Stimulated activated CD4-positive, alpha-beta T cell treated with anti-CD3 and anti-CD28 coated beads, Interleukin-1b, Interleukin-23, amount 100 ng/mL, for 24 hours (primary cell): ENCODE results near the gene RIPK4.

Source experiments
- DNase-seq, 4 experiments: peaks; one replicate each; pipeline ENCODE4 v3.0.0-alpha.2; 2020; ENCODE audit warnings: low read depth in 4 of 4, low spot score in 1 of 4

Gene RIPK4

DNA sequence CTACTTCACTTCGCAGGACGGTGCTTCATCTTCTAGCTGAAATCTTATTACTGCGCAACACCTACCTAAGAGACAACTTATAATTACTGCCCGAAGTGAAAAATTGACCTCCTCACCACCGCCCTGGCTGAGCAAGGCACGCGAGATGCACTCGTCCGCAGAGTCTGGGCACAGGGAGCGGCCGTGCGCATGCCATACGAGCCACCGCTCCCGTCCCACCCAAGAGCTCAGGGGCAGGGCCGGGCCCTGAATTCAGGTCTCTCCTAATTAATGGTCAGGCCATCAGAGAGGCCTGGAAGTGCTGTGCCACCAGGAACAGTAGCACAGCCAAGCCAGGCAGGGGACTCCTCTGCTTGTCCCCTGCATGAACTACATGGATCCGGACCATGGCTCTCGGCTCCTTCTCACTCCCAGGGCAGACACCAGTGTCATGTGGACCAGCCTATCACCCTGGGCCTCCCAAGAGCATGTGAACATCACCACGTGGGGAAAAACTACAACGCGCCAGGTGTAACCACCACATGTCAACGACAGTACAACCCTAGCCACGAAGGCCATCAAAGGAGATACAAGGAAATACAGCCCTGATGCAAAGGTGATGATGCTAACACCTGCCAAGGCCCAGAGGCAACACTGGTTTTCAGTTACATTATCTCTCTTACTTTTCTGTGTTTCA, 11.5 kb downstream of the RIPK4 start:
- DNase-seq: no peak

DNA sequence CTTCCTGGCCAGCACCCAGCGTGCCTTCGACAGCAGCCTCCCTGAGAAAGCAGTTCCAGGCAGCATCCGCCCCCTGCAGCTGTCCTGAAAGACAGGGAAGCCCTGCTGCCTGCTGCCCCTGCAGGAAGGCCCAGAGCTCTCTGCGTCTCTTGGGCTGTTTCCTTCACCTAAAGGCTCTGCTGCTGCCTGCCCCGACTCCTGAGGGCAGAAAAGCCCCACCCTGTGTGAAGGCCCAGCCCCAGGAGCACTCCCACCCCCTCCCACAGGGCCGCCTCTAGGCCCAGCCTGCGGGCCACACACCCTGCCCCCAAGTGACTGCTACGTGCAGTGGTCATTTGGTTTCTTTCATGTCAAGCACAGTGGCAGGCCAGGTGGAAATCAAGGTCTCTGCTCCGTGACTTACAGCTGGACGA, 12.4 kb downstream of the RIPK4 start:
- DNase-seq: no peak

DNA sequence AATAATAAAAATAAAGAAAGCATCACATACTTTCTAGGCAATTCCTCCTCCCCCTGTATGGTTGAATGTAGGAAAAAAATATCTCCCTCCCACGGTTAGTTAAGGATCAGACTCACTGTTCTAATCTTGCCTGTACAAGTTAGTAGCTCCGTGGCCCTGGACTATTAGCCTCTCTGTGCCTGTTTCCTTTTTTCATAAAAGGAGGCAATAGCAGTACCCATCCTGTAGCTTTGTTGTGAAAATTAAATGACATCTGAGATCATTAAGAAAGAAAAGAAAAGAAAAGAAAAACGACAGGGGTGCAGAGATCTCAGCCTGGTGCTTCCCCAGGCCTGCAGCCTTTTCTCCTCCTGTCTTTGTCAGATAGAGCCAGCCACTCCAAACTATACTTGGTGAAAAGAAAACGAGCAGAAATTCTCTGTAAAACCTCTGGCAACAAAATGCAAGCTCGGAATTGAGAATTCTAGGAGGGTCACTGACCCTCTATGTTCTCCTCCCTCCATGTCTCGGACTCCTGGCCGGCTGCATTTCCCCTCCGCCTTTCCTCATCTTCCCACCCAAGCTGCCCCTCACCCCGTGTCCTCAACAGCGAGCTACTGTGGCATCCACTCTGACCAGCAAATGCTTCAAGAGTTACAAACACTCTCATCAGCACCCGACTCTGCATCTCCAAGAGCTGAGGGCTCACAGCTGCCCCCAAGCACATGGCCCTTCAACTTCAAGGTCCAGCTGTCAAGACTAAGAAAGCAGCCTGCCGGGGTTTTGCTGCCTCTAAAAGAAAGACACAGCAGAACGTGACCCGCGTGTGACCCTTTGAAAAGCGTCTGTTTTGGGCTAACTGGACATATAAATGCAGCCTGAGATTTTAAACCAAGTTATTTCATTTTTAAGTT, 13.6 kb downstream of the RIPK4 start:
- DNase-seq: no peak

DNA sequence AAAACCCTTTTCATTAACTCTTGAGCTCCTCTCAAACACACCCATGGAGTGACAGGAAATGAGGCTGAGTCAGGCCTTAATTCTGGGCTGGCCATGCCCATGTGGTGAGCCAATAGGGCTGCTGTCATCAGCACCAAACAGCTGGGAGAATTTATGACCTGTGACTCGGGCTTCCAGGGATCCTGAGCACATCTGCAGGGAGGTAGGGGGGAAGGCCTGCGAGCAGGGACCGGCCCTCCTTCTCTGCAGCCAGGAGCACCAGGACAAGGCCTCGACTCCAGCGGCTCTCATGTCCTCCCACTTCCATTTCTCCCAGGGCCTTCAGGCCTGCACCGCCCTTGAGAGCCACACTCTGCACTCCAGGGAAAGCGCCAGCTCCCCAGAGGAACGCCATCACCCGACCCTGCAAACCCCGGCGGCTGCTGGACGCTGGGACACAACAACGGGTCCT, 14.6 kb downstream of the RIPK4 start:
- DNase-seq: no peak

DNA sequence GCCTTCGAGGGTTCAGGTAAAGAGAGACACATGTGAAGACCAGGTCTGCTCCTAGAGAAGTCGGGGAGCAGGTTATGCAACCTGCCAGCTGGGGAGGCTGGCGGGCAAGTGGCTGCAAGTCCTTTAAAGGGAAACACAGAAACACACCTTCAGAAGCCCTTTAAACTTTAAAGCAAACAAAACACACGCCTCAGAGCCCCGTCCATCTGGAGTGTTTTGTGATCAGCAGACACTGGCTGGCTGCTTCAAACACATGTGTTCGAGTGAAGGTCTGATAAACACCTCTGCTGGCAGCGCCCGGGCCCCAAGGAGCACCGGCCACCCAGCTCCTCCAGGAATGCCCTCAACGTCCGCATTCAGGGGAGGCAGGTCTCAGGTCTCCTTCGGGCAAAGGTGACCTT, 15.2 kb downstream of the RIPK4 start:
- DNase-seq: no peak

DNA sequence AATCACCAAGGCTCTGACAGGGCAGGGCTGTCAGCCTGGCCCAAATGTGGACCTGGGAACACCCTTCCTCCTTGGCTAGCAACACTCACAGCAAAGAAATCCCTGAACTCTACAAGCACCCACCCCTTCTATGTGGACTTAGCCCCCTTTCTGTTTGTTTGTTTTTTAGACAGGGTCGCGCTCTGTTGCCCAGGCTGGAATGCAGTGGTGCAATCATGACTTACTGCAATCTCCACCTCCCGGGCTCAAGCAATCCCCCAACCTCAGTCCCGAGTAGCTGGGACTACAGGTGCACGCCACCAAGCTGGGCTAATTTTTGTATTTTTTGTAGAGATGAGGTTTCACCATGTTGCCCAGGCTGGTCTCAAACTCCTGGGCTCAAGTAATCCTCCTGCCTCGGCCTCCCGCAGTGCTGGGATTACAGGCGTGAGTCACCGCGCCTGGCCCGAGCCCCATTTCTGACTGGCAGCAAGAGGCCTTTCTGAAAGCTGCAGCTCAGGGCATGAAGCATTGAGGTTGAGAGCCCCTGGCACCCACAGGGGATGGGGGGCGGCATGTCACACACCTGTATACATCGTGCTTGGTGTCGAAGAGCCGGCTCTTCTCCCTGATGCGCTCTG, 16.2 kb downstream of the RIPK4 start:
- no peak for DNase-seq

DNA sequence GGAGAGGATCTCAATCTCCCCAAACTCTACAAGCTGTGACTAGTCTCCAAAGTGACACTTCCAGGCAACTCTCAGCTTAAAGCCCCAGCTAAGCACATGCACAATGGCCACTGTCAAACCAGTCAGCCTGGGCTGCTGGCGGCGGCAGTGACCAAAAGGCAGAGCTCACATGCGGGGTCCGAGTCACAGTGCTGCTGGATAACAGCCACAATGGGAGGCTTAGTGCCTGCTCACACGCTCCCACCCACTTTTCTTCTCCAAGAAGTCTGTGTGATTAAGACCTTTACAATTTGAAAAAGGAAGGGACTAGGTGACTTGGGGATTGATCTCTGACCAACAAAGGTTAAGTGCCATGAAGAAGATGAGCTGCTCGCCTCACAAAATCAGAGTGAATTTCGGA, 16.8 kb downstream of the RIPK4 start:
- no peak for DNase-seq

DNA sequence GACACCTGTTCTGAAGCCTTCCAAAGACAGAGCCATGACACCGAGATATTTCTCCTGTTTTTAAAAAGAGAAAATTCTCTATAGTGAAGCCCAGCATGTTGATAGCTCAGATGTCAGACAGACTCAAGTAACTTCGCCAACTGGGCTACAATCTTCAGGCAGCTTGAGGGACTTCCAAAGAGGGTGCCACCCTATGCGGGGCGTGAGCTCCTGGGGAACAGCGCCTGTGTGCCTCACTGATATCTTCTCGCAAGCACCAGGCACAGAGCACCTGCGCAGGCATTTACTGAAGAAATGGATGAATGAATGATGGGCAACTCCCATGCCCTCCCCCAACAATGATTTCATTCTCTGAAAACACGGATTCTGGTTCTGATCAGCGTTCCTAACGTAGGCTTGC, 17.6 kb downstream of the RIPK4 start:
- DNase-seq: no peak

DNA sequence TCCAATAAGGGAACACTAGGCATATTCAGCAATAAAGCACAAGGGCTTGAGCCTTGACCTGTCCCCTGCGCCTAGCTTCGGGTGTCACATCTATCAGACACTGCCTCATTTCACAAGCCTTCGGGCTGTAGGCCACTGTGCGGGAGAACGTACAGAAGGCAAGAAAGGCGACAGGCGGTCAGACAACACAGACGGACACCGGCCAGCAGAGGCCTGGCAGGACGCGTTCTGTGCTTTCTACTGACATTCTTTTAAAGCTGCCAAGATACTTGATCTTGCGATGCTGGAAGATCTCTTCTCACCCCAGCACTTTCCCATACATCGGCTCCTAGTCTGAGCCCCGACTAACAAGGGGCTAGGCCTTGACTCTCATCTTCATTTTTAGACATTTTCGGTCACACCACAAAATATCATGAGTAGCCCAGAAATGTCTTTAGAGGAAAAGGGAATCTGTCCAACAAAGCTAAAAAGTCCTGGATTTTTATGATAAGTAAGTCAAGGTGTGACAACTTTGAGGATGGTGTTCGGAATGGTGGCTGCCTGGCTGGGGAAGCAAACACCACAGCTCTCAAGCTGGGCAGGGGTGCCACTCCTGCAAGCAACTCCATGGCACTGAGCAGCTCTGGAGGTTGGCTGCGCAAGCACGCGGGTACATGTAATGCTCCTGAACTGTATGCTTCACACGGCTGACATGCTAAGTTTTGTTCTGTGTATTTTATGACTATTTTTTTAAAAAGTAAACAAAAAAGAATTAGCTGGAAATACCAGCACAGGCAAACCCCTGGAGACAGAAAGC, 18.7 kb downstream of the RIPK4 start:
- no peak for DNase-seq

DNA sequence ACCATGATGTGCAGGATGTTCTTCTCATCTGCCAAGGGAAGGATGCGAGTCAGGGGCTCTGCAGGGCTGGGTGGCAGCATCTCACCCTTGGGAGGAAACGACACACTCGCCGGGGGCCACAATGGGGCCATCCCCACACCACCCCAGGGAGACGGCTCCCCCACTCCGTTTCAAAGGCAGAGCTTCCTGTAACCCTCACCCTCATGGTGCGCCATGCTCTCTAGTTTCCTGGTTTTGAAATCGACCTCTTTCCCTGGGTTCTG, 20.2 kb downstream of the RIPK4 start:
- DNase-seq: no peak

DNA sequence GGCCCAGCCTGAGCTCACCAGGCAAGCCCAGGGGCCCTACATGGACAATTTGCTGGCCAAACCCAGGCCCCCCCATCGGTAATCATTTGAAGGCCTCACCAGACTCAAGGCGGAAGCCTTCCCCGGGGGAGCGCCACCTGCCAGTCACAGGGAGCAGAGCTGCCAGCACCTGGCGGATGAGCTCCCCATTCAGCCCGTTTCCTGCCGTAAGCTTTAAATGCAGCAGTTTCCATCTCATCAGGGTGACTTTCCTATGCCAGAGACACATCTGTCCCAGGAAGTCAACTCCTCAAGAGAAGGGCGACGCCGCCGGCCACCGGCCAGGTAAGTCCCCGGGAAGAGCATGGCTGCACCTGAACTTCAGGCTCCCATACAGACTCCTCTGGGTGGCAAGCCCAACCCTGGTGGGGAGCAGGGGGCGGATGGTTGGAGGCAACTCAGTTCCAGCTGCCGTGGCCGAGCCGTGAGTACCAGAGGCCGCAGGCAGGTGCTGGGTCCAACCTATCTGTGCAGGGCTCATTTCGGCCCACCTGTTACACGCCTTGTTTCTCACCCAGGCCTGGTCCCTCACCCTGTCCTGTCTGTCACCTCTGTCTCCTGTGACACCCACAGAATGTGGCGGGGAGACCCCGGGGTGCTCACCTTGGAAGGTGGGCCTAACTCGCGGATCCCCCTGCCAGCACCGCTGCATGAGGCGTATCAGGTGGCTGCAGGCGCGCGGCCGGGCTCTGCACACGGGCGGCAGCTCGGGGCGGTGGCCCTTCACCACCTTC, 20.7 kb downstream of the RIPK4 start:
- DNase-seq: no peak

DNA sequence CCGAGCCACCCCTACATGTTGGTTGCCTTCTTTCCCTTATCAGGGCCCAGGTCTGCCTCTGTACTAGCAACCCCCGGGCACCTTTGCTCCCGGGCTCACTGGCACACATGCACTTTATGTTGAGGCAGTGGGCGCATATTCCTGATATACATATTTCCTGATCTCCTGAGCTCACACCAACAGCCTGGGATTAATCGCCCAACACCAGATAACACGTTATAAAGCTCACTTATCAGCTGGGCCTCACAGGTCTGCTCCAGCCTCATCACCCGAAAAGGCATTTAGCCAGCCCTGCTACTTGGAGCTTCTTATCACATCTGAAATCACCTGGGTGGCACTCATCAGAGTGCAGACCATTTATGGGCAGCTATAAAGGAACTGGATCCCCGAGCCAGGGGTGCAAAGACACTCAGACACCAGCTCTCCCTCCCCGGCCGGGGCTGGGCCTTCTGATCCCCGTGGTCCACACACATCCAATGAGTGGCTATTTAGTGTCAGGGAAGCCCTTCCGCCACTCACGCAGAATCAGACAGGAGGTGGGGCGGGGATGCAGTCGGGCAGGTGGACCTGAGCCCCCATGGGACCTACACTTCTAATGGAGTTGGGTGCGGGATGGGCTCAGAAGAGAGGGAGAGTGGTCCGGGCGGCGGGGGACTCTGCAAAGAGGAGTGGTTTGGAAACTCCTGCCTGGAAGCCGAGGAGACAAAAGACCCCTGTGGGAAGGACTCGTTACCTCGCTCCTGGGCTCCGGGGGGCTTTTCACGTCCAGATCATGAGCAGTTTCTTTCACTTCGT, 21.6 kb downstream of the RIPK4 start:
- no peak for DNase-seq

DNA sequence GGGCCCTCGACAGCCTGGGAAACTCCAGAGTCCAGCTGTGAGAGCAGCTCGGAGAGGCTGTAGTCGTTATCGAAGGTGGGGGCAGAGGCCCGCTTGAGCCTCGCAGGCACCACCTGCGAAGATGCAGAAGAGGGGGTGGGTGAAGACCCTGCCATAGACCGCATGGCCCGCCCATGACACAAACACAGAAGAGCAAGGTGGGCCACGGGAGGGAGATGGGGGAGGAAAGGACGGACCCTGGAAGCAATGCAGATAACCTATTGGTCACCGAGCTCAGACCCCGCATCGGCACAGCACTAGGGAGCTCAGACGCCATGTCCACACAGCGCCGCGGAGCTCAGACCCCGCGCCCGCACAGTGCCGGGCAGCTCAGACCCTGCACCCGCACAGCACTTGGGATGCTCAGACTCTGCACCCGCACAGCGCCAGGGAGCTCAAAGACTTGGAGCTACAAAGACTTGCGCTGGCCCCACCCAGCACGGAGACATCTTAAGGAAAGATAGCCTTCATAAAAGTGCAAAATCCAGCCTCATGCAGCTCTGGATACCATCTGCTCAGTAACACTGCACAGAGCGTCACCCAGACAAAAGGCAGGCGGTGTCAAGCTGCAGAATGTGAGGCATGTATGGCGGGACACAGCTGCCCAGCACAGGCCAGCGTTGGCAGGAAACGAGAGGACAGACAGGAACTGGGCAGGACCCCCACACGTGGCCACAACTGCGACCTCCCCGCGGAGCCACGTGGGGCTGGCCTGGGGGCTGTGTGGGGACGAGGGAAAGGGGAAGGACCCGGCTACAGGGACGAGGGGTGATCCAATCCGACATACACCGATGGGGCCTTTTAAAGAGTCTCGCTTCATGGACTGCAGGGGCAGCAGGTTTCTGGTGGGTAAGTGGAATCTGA, 22.6 kb downstream of the RIPK4 start:
- no peak for DNase-seq

DNA sequence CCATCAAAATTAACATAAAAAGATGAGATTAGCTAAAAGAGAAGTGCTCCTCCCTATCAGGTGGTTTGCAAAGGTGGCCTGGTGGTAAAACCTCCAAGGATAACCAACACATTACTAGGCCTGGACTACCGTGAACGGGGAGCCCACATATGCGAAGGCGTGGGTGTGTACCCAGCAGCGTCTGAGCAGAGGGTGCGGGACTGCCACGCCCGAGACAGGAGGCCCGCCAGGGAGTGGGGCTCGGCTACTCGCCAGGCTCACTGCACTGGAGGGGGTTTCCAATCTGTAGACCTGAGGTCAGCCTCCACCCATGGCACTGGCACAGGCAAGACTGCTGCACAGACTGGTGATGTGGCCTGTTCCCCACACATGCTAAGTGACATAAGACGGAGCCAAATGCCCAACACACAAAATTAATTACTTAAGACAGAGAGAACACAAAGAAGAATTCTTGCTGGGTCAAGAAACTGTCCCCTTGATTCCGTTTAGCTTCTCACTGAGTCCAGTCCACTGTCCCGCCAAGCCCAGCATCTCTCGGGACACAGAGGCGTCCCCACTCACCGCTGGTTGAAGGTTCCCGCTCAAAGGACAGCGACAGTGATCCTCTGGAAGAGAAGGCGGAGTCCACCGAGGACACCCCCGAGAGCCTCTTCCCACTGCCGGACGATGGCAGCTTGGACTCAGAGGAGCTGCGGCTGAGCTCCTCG, 23.4 kb downstream of the RIPK4 start:
- DNase-seq: no peak

DNA sequence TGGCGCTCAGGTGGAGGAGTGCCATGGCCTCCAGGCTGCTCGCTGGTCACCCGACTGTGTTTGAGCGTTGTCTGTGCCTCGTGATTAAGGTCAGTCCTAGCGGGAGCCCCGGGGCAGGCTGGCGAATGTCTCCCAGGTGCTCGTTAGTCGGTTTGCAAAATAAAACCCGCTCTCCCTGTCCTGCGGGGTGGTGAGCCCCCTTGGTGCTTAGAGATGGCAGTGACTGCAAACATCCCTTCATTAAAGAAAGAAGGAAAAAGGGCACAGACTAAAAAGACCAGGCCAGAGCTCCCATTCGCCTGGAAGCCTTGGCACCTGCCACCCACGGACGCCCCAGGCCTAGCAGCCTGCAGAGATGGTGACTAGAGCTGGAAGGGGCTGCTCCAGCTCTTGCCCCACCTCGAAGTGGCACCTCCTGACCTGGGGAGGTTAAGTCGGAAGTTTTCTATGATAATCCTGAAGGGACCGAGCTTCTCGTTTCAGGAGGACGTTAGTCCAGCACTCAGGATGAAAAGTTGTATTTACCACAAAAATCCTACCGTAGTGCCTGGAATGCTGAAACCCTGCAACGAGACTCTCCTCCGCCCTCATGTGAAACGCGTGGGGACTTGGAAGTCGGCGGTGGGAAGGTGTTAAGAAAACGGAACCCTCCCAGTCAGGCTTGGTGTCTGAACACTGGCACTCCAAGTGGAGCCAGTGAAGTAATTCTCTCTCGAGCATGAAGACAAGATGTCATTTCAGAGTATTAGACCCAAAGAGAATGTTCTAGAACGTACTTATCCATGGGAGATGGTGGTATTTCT, 24.6 kb downstream of the RIPK4 start:
- no peak for DNase-seq

DNA sequence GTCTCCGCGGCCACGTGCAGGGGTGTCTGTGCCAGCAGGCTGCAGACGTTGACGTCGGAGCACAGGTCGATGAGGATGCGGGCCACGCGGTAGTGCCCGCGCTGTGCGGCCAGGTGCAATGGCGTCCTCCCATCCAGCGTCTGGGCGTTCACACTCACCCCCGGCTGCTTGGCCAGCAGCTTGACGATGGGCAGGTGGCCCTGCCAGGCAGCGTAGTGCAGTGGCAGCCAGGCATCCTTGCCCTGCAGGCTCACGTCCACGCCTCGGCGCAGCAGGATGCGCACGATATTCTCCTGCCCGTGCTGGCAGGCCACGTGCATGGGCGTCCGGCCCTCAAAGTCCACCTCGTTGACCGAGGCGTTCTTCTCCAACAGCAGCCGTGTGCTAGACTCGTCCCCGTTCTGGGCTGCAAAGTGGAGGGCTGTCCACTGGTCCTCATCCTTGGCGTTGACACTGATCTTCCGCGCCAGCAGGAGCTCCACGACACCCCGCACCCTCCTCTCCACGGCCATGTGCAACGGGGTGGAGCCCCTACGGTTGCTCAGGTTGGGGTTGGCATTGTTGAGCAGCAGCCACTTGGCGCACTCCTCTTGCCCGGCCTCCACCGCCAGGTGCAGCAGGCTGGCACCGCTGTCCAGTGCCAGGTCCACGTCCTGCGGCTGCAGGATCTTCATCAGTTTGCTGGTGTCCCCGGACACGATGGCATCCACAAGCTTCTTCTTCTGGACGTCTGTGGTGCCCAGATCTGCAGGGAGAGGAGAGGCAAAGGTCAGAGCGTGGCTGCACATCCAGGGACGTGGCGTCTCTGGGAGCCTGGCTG, 25.4 kb downstream of the RIPK4 start:
- no peak for DNase-seq
